ENCODE results near the gene ANKFN1.

DNA sequence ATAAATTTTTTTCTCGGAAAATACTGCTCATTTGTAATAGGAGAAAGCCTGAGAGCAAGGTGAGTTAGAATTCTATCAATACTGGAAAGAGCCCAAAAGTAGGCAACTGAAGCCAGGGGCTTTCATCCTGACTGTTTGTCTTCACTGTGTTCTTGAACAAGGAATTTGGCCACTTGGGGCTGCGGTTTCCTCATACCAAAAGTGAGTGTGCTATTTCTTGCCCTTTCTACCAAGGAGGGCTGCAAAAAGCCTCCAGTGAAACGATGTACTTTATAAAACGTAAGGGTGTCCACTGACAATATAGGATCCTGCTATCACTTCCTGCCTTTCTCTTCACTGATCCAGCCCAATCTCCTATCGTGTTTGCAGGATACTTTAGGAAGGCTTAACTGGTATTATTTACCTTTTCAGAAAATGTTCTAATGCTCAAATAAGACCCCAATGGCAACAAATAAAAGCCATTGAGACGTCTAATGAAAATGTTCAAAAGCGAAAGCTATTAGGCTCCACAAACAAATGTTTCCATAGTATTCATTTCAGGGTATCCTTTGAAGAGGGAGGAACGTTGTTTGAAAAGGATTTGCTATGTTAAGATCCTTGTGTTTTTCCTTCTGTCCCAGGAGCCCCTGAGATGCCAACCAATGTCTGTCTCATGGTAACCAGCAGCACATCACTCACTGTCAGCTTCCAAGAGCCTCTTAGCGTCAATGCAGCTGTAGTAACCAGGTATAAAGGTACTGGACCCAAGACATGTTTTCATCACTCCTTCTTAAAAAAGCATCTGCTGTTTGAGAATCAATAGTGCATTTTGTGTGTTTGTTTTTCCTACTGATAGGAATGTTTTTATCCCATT, 220.9 kb downstream of the ANKFN1 start:
- TF ChIP-seq, protein P1, sequence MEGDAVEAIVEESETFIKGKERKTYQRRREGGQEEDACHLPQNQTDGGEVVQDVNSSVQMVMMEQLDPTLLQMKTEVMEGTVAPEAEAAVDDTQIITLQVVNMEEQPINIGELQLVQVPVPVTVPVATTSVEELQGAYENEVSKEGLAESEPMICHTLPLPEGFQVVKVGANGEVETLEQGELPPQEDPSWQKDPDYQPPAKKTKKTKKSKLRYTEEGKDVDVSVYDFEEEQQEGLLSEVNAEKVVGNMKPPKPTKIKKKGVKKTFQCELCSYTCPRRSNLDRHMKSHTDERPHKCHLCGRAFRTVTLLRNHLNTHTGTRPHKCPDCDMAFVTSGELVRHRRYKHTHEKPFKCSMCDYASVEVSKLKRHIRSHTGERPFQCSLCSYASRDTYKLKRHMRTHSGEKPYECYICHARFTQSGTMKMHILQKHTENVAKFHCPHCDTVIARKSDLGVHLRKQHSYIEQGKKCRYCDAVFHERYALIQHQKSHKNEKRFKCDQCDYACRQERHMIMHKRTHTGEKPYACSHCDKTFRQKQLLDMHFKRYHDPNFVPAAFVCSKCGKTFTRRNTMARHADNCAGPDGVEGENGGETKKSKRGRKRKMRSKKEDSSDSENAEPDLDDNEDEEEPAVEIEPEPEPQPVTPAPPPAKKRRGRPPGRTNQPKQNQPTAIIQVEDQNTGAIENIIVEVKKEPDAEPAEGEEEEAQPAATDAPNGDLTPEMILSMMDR (IDR thresholded peaks at IDR 0.05): no peak
- TF ChIP-seq POLR2A (IDR thresholded peaks at IDR 0.05): no peak
